Stimulated activated CD4-positive, alpha-beta T cell treated with anti-CD3 and anti-CD28 coated beads, Interleukin-15, amount 100 ng/mL, for 24 hours (primary cell): ENCODE measurements around the gene GNAQ.

ENCODE experiments used
- DNase-seq: peaks from one replicate; pipeline ENCODE4 v3.0.0-alpha.2; 2020

Gene GNAQ

DNA sequence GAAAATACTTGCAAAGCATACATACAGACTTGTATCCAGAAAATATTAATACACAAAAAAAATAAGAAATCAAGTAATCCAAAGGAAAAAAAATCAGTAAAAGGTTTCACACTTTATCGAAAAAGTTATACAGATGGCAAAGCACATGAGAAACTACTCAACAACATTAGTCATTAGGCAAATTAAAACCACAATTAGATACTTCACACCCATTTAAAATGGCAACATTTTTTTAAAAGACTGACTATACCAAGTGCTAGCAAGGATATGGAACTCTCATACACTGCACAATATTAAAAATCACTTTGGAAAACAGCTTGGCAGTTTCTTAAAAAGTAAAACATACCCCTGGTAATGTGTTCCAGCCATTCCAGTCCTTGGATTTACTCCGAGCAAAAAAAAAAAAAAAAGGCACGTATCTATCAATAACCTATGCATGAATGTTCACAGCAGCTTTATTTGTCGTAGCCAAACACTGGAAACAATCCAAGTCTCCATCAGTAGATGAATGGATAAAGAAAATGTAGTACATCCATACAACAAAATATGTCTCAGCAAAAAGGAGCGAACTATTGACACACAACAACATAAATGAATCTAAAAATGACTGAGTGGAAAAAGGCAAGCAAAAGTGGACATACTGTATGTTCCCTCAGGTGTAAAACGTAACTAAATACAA is 66.0 kb downstream of the GNAQ start:
- DNase-seq = no peak

DNA sequence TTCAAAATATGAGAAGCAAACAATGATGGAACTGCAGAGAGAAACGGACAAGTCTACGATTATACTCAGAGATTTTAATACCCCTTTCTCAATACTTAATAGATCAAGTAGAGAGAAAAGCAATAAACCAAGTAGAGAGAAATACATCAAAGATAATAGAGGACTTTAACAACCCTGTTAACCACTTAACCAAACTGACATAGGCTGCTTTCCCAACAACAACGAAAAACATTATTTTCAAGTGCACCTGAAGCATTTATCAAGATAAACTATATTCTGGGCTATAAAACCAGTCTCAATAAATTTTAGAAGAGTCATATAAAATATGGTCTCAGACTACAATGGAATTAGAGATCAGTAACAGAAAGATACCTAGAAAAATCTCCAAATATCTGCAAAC is 67.4 kb downstream of the GNAQ start:
- DNase-seq = no peak

DNA sequence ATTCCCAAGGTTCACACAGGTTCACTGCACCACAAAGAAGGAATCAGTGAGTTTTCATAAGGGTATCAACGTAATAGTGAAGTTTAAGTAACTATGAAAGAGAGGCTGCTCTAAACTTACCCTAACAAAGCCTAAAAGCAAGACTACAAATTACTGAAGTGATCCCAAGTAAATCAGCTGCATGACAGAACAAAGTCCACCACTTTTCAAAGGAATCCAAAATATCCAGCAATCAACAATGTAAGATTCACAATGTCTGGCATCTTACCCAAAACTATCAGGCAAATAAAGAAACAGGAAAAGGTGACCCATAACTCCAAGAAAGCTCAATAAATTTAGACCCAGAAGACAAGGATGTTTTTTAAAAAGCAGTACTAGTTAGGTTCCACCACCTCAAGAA is 70.1 kb downstream of the GNAQ start:
- no peak for DNase-seq

DNA sequence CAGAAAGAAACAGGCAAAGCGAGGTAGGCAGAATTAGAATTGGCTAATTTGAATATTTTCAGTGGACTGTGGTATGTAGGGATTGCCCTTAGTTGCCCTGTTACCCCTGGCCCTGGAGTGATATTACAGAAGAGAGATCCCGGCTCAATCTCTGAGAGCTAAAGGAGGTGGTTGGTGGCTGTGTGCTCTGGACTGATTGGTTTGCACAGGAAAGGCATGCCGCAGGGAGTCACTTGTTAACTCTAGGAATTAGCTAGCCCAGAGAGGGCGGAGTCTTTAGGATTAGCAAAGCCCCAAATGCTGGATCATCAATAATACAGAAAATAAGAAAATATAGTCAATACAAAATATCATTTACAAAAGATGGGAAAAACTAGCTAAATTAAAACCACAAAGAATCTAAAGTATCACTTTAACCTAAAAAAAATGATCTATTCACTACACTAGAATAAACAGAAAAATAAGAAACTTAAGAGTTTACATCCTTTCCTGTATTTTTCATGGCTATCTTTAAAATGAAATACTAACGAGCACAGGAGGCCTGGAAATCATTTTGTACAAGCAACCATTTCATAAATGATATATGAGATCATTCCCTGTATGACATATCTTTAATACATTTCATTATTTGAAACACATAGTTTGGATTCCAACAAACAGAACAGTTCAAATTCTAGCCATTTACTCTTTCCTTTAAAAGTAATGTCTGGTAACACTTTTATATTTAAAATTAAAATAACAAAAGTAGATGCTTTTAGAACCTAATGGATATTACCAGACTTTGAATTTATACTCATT is 71.1 kb downstream of the GNAQ start:
- no peak for DNase-seq

DNA sequence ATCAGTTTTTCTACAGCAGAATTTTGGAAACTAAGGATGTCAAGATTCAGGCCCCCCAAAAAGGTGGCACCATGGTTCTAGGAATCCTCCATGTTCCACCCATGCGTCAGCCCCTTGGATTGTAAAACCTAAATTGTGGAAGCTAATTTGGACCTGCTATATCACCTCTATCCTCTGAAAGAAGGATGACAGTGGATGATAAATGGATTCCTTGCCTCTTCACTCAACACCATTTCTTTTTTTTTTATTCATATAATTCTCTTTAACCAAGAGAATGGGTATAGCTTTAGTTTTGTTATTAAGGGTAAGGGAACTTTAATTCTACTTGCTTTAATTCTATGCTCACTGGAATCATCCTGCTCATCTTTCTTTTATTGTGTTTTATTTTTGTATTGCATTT is 71.8 kb downstream of the GNAQ start:
- no peak for DNase-seq

DNA sequence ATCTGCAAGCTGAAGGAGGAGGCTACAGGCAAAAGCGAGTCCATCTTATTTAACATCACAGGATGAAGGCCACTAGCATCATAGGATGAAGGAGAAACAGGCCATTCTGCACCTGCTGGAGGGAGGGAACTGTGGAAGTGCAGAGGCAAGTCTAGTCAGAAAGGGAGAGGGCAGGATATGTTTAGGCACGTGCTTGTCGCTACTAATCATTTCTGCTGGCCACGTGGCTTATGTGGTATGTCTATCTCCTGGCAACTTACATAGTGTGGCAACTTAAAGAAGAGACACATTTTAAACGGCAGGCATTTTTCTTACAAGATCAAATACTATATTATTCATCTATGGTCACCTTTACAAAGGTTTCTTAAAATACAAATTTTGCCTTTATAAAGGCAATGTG is 74.0 kb downstream of the GNAQ start:
- no peak for DNase-seq

DNA sequence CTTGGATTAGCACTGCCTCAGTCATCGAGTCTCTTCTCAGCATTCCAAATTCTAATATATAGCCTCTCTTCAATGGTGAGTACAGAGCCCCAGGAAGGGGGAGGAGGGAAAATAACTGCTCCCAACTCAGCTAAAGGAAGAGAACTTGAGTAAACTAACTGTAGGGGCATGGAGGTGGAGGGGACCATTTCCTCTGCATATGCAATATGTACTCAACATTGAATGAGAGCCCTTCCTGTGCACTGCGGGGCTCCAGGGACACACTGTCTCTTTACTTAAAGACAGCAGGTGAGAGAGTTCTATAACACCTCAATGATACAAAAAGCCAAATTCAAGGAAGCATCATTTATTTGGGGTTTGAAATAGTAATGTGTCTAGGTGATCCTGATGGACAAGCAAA is 75.1 kb downstream of the GNAQ start:
- DNase-seq = no peak

DNA sequence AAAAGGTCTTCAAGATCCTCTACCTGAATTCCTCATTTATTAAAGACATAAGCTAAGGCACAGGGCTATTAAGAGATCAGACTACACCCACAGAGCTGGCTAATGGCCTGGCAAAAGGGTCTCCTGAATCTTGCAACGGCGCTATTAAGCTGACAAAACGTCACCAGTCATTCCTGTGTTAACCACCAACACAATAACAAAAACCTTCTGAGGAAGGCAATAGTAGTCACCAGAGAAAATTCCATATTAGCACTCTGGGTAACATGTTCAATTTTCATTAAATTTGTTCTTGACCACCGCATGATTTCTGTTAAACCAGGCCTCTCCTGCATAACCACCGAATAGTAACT is 77.0 kb downstream of the GNAQ start:
- no peak for DNase-seq

DNA sequence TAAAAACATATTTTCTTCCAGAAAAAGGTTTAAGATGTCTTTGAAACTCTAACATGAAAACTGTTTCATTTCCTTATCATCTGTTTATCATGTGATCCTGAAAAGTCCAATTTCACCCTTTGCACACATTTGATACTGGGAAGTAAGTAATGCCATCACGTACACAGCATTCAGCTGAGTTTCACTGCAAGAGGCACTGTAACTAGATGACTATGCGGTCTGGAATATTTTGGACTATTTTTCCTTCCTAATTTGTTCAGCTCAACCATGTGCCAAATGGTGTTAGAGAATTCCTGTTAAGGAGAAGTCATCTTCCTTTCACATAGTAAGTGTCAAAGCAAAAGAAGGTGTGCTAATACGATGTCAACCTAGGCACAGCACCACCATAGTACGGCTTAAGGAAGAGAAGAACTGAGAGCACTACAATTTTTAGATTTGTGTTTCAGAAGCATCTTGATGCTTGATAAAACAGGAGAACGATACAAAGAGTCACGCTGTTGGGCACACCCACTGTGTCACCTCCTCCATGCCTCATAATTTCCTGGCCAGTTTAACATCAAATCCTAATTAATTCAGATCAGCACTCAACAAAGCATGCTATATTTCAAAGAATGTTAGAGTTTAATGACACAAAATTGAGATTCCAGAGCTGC is 77.5 kb downstream of the GNAQ start:
- DNase-seq = no peak

DNA sequence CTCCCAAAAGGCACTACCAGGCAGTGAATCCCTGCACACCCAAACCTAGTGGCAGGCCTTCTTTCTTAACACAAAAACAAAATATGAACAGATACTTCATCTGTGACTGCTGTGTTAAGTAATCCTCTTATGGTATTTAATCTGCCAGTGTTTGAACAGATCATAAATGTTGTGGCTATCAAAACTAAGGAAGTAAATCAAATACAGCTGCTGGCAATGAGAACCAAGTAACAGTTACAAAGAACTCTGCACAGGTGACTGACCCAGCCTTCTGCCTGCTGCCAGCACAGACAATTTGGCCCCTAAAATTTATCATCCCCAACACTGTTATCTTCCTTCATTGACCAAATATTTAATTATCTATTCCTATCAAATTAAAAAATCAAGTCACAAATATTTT is 78.0 kb downstream of the GNAQ start:
- DNase-seq = no peak

DNA sequence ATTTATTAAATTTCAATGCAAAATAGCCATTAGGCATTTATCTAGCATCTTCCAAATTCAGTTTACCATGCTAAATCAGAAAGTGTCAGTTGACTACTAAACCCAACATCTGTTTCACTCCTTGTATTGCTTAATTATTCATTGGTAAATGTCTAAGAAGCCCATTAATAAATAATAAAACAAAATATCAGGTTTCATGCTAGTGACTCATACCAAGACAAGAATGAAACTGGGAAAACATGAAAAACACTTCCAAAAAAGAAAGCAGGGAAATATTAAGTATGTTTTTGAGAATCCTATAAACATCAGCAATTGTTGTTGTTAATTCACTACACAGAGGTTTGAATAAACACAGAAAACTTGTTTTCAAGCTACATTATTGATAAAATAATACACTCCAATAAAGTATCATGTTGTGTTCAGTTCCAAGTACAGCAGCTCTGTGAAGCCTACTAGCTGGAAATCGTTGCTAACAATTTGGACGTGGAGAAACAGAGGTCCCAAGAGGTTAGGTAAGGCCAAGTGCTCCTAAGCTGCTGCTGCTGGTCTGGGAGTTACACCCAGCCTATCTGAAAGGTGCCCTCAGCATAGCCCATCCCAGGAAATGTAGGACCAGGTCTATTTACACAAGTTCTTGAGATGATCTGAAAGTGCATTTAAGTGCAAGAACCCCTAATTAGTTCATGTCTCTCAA is 78.8 kb downstream of the GNAQ start:
- no peak for DNase-seq

DNA sequence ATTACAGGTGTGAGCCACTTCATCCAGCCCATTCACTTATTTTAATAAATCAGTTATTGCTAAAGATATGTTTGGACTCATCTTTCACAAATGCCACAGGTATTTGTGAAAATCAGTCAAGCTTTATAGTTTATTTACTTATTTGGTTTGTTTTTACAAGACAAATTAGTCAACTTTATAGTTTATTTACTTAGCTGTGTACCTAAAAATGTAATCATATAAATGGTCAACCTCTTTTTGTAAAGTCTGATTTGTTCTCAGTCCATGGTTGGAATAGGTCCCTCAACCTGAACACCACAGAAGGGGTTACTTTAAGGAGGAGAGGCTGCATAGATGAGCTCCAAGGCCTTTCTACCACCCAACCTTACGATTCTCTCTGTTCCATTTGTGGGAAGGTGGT is 80.2 kb downstream of the GNAQ start:
- no peak for DNase-seq

DNA sequence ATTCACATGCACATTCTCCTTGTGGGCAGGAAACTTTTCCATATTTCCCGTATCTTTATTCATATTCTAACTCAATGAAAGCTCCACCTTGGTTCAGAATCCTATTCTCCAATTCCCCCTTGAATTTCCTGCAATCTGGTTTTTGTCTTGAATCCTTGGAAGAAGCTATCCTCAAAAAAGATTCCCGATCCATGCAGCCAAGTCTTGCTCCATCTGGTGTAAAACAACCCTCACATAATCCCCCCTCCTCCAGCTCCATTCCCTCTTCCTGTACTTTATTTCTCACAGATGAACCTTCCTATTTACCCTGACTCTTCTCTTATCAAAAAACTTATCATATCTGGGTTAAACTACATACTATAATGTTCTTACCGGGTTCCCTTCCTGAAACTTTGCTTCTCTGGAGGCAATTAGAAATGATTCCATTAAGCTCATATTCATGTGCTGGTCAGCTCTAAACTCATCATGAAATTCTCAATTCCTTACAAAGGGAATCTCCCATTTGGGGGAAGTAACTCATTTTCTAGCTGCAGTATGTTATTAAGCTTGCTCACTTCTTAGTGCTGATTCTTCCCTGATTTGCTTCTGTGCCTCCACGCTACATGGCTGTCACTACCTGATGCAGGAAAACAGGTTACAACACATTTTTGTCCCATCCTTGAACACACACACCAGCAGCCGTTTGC is 81.7 kb downstream of the GNAQ start:
- DNase-seq = no peak

DNA sequence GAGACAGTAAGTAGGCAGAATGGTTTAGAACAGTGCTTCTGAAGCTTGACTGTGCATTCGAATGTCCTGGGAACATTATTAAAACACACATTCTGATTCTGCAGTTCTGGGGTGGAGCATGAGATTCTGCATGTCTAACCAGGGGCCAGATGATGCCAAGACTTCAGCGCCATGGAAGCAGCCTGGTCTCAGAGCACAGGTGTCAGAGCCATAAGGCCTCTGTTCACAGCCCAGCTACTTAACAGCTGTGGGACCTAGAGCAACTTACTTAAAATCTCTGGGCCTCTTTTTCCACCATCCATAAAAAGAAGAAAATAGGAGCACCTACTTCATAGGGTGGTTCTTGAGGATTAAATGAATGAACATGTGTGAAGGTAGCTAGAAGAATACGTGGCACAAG is 84.0 kb downstream of the GNAQ start:
- DNase-seq = no peak

DNA sequence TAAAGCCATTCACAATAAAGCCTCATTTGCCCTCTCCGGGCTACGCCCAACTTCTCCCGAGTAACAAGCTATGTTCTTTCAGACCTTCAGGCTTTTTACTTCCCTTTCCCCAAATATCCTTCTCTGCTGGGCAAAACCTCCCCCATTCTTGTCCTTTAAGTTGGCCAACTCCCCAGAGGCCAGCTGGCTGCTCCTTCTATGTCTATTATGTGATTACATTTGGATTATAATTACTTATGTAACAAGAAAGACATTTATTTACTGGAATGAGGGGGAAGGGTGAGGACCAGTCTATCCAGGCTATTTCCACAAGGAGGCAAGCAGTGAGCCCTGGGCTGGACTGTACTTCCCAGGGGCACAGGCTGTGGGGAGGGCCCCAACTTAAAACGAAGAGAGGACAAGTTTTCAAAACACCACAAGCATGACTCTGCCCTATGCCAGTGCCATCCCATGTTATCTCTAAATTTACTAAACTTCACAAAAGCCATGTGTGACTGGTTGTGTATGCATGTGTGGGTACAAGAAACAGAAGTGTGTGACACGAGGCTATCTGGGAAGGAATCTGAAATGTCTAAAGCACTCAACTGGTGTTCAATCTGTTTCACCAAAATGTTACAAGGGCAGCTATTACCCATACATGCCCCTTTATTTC is 84.5 kb downstream of the GNAQ start:
- no peak for DNase-seq

DNA sequence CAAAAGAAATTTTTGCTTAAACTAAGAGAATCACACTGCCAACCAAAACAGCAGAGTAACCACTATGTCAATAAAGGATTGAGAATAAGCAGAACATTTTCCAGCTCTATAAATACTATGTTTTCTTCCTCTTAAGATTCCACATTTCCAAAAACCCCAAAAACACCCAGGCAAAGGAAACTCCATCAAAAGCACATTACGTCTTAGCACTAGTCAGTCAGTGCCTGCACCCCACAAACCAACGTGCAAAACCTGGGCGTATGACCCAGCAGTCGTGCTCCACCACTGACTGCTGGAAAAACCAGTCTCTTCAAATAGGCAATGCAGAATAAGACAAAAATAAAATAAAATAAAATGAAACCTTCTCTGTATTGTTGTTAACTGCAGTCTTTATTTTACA is 85.3 kb downstream of the GNAQ start:
- no peak for DNase-seq

DNA sequence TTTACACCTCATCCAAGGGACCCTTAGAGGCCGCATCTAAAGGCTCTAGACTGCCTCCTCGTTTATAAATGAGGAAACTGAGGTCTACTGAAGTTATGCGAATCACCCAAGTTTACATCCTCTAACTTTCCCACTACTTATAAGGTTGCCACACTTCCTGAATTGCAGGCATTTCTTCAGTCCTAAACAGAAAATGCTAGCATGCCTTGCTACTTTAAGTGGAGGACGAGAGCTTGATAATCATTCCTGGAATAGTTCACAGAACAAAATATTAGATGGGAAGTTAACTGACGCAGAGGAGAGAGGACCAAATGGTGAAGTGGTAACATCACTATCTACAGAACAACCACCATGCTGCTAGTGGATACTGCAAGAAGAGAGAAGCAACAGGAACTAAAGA is 85.8 kb downstream of the GNAQ start:
- no peak for DNase-seq

DNA sequence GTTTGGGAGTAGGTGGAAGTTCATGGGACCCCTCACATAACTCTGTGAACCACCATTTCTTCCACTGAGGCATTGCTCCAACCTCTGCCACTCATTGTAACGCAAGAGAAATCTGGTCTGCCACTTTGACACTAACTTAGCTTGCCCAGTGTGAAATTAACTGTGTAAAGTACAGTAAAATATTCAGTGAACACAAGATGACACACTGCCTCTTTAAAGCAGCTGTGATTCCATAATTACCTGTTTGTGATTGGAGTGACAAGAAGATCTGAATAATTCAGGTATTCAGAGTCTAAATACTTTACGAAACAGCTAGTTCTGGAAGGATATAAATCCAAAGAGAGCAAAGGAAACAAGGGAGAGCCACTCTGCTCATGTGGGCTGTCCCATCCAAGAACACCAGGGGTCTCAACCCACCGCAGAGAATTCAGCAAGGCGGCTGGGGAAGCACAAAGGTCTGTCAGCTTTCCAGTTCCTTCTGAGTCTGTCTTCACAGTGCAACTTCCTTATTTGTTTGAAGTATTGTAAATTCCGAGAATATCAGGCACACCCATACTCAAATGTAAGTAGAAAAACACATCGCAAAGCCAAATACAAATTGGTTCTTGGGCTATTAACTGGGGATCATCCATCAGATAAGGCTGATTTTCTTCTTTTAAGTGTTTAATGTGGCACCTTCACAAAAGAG is 86.9 kb downstream of the GNAQ start:
- no peak for DNase-seq

DNA sequence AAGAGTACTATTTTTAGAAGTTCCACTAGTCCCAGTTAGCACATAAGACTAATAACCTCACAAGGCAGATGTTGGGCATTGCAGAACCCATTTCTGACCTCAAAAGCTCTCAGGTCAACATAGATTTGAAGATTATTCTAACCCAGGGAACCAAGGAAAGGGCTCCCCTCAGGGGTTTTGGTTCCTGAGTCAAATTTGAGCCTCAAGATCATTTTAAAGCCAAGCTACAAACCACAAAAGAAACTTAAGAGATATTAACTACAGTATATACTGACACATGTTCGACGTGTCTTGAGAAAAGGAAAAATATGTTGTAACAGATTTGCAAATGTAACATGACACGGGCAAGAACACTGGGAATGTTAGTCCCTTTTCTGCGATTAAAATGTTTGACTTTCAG is 88.6 kb downstream of the GNAQ start:
- DNase-seq = no peak

DNA sequence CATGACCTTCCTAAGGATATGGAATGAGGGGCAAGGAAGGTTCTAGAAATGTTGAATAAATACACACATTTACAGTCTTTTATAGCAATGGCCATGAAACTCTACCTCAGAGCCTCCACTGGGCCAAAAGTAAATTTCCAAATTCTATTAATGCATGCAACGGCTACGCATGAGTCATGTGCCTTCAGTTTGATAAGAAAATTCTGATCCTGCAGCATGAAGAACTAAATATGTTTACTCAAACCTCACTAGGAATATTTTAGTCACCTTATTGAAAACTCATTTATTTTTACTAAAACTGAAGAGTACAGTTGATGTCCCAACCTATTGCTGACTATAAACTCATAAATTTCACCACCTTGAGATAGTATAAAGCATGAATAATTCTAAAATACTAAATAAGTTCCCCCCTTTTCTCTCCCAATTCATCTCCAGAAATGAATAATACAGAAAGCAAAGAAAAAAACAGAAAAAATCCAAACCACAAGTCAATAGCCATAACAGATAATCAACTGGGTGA is 92.4 kb downstream of the GNAQ start:
- DNase-seq = no peak

DNA sequence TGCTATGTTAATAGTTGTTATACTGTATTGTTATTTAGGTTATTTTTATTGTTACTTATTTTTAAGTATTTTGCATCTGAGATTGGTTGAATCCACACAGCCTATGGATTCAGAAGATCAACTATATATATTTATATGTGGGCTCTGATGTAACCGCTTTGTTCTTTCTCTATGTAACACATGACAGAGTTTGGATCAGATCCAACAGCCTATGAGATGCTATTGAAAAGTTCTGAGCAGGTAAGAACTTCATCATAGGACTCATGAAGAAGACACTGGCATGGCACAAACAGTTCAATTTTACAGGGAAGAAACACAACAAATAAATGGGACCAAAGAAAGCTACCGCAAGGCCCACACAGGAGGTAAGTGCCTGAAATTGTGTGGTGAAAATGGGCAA is 93.4 kb downstream of the GNAQ start:
- no peak for DNase-seq

DNA sequence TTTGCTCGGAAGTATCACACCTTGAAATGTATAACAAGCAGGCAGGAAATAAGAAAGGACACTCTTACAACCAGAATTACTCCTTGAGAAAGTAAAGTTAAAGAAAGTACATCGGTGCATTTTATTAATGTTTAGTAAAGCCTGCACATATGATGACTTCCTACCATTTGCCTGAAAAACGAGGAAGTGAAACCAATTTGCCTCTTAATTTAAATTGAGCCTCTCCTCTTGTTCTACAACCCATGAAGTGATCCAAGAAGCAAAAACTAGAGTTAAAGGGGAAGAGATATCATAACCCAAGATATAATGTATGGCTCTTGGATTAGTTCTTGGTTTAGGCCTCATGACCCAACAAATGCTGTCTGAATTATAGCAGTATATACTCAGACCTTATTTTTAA is 95.6 kb downstream of the GNAQ start:
- no peak for DNase-seq
